Right atrium auricular region (tissue), 2 donors: ENCODE results near the gene SEC16B. TPM values are rescaled to one million over a fixed set of nuclear protein-coding genes. Genes with fewer than 3 reads are reported as not detected.
A peak's percentile ranks its signal among the peaks of the same experiment; 100 is the strongest.

ENCODE experiments used
- DNase-seq: peaks from one replicate; pipeline ENCODE4 v3.0.0-alpha.2; 2019; ENCODE audit warnings: low spot score
- H3K27ac ChIP-seq, 2 donors: fragments of 200-600 bp; sonication (generic); 1 replicate in 1 of 2; 2 replicates in 1 of 2; pipeline ENCODE4 v1.5.1; 2016 to 2019
- H3K27me3 ChIP-seq, 2 donors: fragments of 200-600 bp; sonication (generic); one replicate each; pipeline versions ENCODE4 v1.5.1 to v1.6.0; 2017 to 2019
- H3K36me3 ChIP-seq: fragments of 200-600 bp; sonication (generic); one replicate; pipeline ENCODE4 v1.5.1; 2016
- H3K4me1 ChIP-seq, 2 donors: fragments of 200-600 bp; sonication (generic); one replicate each; pipeline versions ENCODE4 v1.5.1 to v1.6.0; 2017 to 2019
- H3K4me3 ChIP-seq, 2 donors: fragments of 200-600 bp; sonication (generic); 1 replicate in 1 of 2; 2 replicates in 1 of 2; pipeline ENCODE4 v1.5.1; 2017 to 2019; ENCODE audit warnings: mild to moderate bottlenecking in 1 of 2, moderate library complexity in 1 of 2
- H3K9me3 ChIP-seq, 2 donors: fragments of 200-600 bp; sonication (generic); one replicate each; pipeline ENCODE4 v1.5.1; 2019
- total RNA-seq, 2 donors: library from RNA; depleted of rRNA; stranded (reverse); fragments of >200 nt; gene quantifications; one replicate each; pipeline ENCODE4 v1.1.0, GENCODE V29; 2016
- TF ChIP-seq, protein P1 (sequence below), 2 donors: fragments of 200-600 bp; sonication (generic); IDR thresholded peaks; one replicate each; pipeline ENCODE4 v1.5.1; 2019; ENCODE audit warnings: antibody characterized with exemption in 2 of 2

The SEC16B gene
- total RNA-seq, 2 donors from 2014 or later, result 1.9 to 5.8 TPM

DNA sequence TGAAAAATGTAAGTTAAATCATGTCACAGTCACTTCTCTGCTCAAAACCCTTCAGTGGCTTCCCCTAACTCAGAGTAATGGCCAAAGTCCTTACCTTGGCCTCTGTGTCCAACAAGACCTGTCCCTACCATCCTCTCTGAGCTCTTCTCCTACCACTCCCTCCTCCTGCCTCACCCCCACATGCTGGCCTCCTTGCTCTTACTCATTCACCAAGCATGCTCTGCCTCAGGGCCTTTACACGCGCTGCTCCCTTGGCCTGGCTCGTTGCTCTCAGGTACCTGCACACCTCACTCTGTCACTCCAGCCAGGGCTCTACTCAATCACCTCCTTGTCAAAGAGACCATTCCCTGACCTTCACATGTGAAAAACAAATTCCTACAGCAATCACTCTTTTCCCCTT, 54.2 kb downstream of the SEC16B start:
- Histone ChIP-seq H3K4me1 (no peaks in the 10 kb centered on the region), H3K27me3 (no peaks in the 10 kb centered on the region), H3K27ac (no peak overlapping the region), H3K9me3 (no peaks in the 10 kb centered on the region), H3K4me3 (no peak overlapping the region), H3K36me3 (no peaks in the 10 kb centered on the region)
- TF ChIP-seq, protein P1, sequence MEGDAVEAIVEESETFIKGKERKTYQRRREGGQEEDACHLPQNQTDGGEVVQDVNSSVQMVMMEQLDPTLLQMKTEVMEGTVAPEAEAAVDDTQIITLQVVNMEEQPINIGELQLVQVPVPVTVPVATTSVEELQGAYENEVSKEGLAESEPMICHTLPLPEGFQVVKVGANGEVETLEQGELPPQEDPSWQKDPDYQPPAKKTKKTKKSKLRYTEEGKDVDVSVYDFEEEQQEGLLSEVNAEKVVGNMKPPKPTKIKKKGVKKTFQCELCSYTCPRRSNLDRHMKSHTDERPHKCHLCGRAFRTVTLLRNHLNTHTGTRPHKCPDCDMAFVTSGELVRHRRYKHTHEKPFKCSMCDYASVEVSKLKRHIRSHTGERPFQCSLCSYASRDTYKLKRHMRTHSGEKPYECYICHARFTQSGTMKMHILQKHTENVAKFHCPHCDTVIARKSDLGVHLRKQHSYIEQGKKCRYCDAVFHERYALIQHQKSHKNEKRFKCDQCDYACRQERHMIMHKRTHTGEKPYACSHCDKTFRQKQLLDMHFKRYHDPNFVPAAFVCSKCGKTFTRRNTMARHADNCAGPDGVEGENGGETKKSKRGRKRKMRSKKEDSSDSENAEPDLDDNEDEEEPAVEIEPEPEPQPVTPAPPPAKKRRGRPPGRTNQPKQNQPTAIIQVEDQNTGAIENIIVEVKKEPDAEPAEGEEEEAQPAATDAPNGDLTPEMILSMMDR (IDR thresholded peaks at IDR 0.05), result no peak
- no peak for DNase-seq

DNA sequence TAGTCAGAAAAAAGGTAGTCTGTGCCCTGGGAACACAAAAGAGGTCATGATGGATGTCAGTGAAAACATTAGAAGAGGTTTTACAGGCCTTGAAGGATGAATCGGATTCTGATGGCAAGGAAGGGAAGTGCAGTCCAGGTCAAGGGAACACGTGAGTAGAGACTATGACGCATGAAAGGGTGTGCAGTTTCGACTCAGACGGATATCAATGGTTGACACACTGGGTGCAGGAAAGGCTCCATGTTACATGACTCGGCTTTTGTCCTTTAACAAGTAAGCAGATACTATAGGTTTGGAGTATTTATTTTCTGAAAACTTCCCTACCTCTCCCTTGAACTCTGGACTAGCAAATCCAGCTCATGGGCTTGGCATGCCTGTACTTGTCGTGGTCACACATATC, 55.3 kb downstream of the SEC16B start:
- Histone ChIP-seq H3K4me3 (no peak overlapping the region), H3K36me3 (no peaks in the 10 kb centered on the region), H3K9me3 (no peaks in the 10 kb centered on the region), H3K27ac (no peak overlapping the region), H3K4me1 (no peaks in the 10 kb centered on the region), H3K27me3 (no peaks in the 10 kb centered on the region)
- no peak for DNase-seq
- TF ChIP-seq, protein P1 (IDR thresholded peaks at IDR 0.05), result no peak

DNA sequence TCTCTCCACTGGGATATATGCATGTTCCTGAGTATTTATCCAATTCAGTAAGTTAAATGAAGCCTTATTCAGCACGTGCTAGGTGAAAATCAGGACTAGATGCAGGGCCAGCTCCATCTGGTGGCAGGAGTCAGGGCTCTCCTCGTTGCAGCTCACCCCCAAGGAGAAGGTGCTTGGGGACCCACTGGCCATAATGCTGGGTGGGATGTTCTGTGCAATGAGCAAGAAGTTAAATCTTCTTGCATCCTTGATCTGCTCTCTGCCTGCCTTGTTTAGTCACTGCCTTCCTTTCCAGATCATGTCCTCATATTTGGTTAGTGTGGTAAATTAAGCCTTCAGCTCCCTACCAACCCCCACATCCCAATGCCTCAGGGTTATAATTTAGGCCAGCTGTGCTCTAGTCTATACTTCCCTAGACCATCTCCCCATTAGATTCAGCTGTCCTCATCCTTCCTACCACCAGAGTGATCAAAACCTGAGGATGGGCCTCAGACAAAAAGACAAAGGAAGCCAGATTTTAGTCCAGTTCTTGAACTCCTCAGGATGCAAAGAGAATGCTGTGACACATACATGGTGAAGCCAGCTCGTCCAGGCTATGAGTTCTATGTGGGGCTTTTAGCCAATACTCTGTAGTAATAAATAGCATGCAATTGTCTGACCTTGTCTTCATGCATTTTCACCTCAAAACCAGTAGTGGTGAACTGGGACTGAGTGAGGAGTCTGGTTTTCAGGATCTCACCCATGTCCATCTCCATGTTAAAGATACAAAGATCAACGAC, 55.9 kb downstream of the SEC16B start:
- no peak overlapping the region for H3K4me3 ChIP-seq
- no peaks in the 10 kb centered on the region for H3K27me3 ChIP-seq
- H3K36me3 ChIP-seq, result no peaks in the 10 kb centered on the region
- H3K4me1 ChIP-seq, result no peaks in the 10 kb centered on the region
- H3K27ac ChIP-seq, result no peak overlapping the region
- no peak for DNase-seq
- TF ChIP-seq, protein P1 (IDR thresholded peaks at IDR 0.05), result peak in 1 of 2 donors; percentile 56
- H3K9me3 ChIP-seq, result no peaks in the 10 kb centered on the region

DNA sequence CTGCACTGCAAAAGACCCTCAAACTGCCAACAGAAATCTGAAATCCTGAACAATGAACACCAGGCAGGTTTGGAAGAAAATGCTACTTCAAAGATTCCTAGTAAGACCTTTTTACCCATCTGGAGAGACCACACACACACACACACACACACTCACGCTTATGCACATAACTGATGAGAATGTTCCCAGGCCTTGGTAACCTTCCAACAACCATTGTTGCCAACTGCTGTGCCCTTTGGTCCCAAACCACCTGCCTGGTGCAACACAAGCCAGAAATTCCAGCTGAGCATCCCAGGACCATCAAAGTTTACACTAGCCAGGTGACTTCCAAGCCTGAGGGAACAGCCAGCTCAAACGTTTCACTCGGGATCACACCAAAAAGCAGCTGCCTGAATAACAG, 56.9 kb downstream of the SEC16B start:
- no peaks in the 10 kb centered on the region for H3K4me1 ChIP-seq

DNA sequence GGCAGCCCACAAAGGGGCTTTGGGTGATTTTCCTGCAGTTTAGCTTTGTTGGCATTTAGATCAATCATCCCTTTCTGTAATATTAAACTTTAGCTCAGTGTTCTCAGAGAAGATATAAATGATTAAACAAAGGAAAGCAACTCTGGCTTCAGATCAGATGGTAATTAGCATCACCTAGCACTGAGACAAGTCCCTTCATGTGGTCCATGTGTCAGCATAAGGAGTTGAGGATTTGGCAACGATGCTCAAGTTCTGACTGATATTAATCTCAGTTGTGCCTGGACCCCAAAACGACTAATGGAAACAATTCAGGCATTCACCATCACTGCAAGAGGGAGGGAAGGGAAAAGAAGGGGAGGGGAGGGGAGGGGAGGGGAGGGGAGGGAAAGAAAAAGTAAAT, 60.4 kb downstream of the SEC16B start:
- Histone ChIP-seq H3K36me3 (no peaks in the 10 kb centered on the region), H3K27me3 (no peaks in the 10 kb centered on the region)

More for the DNA sequence above, 56.9 kb downstream of the SEC16B start:
- TF ChIP-seq, protein P1 (IDR thresholded peaks at IDR 0.05), result no peak
- Histone ChIP-seq H3K4me3 (no peak overlapping the region), H3K36me3 (no peaks in the 10 kb centered on the region), H3K27me3 (no peaks in the 10 kb centered on the region), H3K9me3 (no peaks in the 10 kb centered on the region), H3K27ac (no peak overlapping the region)
- no peak for DNase-seq

More for the DNA sequence above, 60.4 kb downstream of the SEC16B start:
- Histone ChIP-seq H3K27ac (no peak overlapping the region), H3K4me1 (no peaks in the 10 kb centered on the region), H3K4me3 (no peak overlapping the region), H3K9me3 (no peaks in the 10 kb centered on the region)
- no peak for DNase-seq
- TF ChIP-seq, protein P1 (IDR thresholded peaks at IDR 0.05), result no peak
